ENCODE measurements around the gene HOOK2.
A peak's percentile ranks its signal among the peaks of the same experiment; 100 is the strongest.

HOOK2 gene

DNA sequence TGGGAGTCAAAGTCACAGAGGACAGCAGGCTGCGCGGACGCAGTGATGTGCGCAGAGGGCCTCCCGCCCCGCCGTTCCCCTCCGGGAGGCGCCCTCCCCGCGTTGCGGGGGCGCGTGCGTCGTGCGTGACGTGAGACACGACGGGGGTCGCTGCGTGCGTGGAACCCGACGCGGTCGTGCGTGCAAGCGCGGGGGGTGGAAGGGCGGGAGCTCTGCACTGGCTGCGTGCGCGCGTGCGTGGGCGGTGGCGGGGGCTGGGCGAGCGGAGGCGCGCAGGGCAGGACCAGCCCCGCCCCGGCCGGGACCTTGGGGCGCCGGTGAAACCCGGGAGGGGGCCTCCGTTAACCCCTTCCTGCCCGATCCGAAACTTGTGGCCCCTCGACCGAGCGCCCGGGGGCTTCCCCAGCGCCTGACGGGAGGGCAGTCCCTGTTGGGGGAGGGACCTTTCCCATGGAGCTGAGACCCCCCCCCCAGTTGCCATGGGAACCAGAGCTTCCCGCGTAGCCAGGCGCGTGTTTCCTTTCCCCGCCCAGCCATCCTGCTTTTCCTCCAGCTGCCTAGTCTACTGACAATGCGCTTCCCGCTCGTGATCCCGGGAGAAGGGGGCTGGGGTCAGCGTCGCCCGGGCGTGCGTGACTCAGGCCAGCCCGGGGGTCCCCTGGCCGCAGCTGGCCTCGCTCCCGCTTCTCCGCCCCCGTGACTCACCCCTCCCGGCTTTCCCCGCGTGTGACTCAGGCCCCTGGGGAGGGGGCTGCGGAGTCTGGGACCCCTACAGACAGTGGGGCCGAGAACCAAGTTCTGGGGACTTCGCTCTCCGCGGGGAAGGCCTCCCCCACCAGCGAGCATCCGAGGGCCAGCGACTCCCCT is 7.3 kb upstream of the HOOK2 start:
- DNase-seq = peak; percentile 74 to 75

DNA sequence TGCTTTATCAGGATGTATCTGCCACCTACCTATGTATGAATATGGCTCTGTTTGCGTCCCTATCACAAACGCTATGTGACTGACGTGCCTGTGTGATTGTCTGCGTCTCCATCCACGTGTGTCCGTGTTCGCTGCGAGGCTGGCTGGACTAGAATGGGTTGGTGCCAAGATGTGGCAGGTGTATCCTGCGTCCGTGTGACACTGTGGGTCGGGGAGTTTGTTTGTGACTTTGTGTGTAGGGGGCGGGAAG is 6.7 kb upstream of the HOOK2 start:
- DNase-seq = no peak

DNA sequence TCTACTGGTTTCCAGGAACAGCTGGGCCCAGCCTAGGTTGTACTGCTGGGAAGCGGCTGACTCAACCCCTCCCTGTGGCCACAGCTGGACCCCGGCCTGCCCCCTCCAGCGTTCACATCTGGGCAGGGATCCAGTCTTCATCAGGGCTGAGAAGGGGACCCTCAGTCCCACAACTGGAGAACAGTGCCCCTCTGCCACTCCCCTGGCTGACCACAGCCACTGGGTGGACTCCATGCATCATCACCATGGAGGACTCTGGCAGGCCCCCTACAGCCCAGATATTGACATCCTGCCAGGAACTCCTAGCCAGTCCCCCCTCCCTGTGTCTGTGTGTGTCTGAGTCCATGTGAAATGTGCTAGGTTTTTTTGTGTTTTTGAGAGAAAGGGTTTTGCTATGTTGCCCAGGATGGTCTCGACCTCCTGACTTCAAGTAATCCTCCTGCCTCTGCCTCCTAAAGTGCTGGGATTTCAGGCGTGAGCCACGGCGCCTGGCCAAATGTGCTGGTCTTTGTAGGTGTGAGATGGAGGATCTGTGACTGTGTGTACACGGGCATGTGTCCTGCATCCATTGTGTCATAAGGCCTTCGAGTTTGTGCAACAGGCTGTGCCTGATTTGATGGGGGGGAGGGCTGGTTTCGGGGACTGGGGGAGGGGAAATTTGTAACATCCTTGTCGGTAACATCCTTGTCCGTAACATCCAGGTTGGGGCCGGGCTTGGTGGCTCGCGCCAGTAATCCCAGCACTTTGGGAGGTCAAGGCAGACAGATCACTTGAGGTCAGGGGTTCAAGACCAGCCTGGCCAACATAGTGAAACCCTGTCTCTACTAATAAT is 4.0 kb upstream of the HOOK2 start:
- DNase-seq = no peak

DNA sequence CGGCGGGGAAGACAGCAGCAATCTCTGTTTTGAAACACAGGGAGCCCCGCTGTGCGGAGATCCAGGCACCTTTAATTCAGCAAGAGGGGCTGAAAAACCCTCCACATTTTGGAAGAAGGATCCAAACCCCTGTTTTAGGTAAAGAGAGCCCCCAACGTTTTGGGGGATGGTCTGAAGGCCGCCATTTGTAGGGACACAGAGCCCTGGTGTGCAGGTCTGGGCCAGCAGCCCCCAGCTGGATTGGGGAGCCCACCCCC is 3.5 kb upstream of the HOOK2 start:
- DNase-seq = no peak

DNA sequence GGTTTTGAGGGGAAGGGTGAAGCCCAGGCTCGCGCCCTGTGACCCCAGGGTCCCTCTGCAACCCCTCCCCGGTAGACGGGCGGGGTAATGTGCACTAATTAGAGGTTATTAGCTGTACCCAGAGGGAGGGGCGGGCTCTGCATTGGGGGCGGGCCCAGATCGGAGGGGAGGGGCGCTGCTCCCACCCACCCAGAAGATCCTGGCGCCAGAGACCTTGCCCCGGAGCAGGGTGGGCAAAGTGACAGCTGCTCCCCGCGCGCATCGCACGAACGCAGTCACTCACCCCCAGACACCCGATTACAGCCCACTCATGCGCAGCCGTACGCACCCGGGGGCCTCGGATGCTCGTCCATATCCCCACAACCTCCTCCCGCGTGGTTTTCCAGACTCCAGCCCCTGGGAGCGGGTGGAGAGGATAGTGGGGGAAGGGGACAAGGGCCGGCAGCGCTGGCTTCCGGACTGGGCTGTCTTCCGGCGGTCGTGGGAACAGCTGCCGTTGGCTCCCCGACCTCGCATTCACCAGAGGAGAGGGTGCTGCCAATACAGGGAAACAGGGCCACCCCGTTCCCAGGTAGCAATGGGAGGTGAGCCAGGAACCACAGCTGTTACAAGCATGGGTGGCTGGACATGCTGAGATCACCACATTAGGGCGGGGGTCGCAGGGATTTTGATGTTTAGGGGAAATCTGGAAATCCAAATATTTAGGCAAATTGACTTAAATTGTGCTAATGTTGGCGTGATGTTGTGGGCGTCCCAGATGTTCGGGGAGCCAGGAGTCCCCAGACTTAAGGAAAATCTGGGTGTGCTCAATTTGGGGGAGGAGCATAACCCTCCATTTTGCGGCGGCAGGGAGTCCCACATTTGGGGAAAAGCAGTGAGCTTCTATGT is 2.9 kb upstream of the HOOK2 start:
- DNase-seq = peak in 1 of 2 donors; percentile 55

DNA sequence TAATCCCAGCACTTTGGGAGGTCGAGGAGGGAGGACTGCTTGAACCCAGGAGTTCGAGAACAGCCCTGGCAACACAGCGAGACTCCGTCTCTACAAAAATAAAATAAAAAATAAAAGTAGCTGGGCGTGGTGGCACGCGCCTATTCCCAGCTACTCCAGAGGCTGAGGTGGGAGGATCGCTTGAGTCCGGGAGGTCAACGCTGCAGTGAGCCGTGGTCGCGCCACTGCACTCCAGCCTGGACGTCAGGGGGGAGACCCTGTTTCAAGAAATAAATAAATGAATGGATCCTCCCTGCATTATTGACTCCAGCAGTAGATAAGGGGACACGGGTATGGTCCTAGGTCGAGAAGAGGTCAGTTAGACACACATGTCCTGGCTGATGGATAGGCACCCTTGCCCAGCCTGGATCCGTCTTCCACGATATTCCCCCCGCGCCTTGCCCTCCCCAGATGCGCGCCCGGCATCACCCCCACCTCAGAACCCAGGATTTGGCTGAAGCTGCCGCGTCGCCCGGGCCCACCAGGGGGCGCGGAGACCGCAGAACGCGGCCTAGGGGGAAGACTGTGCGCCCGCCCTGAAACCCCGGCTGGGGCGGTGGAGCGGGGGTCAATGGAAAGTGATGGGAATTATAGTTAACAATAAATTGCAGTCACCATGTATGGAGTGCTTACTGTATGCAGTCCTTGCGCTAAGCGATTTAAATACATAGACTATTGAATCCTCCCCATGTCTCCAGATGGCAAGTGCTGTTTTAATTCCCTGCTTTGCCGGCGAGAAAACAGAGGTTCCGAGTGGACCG is 2.1 kb upstream of the HOOK2 start:
- peak; percentile 51 to 73 for DNase-seq

DNA sequence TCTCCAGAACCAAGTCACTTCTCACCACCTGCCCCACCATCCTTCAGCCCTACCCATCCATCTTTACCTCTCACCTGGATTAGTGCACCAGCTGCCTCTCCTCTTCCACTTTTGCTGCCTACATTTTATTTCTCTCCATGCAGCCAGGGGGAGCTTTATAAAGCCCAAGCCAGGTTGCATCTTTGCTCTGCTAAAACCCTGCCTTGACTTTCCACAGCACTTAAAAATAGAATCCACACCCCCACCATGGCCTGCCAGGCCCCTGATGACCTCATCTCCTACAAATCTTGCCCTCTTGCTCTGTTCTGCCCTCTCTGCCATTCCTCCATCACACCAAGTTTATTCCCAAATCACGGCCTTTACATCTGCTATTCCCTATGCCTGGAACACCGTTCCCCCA is 1.8 kb downstream of the HOOK2 start:
- DNase-seq = no peak

DNA sequence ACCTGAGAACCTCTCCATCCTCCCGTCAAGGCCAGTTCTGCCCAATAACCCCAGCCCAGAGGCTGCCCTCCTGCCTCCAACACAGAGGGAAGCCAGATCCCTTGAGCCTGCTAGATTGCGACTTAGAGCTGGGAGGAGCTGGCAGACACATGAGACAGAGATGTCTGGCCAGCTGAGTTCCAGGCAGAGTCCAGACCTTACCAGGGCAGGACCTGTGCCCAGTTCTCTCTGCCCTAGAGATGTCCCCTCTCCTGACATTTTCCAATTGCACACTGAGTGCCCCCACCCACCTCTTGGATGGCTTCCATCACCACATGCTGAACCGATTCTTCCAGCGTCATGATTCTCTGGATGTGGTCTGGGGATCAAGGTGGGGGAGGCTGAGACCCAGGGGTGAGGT is 3.0 kb downstream of the HOOK2 start:
- no peak for DNase-seq

DNA sequence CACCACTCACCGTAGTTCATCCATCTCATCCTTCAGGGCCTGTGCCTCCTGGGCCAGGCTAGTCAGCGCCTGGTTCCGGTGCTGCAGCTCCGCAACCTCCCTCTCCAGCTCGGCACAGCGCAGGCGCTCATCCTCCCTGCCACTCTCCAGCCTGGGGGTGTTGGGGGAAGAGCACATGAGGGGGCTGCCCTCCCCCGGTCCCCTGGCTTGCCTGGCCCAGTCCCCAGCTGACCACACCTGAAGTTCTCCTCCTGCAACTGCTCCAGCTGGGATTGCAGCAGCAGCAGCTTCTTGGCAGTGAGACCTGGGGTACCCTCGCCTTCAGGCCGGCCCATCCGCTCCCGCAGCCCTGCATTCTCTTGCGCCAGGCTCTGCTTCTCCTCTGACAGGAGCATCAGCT is 4.4 kb downstream of the HOOK2 start:
- DNase-seq = no peak

DNA sequence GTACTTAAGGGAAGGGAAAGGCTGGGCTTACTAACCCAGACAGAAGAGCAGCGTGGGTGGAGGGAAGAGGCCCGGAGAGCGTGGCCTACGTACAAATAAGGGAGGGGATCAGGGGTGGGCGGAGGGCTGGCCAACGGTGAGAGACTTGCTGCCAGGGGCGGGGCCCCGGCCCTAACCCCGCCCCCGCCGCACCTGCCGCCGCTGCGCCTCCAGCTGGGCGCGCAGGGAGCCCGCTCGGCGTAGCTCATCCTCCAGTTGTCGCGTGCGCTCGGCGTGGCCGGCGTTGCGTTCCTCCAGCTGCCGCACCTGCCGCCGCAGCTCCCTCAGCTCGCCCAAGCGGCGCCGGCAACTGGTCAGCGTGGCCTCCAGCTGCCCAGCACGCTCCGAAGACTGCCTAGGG is 5.7 kb downstream of the HOOK2 start:
- no peak for DNase-seq

DNA sequence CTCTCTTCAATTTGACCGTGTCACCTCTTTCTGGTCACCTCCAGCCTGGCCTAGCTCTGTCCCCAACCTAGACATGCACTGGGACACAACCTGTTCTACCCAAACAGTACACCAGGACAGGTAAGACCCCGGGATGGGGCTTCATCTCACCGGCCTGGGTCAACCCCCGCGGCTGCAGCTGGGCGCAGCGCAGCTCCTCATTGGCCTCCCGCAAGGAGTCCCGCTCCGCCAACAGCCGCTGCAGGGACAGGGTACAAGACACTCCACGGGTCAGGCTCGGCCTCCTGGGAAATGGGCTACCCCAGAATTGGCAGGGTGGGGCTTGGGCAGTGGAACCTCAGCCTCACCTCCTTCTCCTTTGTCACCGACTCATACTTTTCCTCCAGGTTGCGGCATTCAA is 7.7 kb downstream of the HOOK2 start:
- DNase-seq = no peak

DNA sequence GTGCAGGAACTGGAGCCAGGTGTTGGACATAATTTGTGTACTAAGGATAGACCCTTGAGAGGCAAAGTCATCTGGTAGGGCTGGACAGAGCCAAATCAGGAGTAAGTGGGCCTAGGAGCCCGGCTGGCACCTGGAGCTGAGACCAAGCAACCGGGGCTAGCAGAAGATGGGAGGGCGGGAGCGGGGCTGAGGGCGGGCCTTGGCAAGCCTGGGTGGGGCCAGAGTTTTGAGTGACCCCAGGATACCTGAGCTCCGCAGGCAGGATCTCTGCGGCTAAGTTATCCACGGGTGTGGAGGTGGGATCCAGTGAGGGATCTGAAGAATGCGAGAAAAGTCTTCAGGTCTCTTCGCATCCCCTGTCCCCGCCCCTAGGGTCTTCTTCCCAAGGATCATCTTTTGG is 8.2 kb downstream of the HOOK2 start:
- no peak for DNase-seq

DNA sequence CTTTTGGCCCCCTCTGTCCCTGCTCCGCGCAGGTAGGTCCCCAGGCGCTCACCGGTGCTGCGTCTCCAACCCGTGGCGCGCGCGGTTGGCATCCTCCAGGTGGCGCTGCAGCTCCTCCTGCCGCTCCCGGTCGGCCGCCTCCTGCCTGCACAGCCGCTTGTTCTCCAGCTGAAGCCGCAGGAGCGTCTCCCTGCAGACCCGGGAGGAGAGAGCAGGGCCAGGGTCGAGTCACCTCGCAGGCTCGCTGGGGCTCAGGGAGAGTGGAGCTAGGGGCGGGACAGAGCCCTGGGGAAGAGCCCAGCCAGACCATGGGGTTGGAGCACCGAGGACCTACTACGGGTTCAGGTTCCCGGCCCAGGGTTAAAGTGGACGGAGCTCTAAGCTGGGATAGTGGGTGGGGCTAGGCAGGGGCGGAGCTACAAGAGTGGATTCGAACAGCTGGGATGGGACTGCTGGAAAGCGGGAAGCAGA is 9.3 kb downstream of the HOOK2 start:
- peak; percentile 60 to 70 for DNase-seq

DNA sequence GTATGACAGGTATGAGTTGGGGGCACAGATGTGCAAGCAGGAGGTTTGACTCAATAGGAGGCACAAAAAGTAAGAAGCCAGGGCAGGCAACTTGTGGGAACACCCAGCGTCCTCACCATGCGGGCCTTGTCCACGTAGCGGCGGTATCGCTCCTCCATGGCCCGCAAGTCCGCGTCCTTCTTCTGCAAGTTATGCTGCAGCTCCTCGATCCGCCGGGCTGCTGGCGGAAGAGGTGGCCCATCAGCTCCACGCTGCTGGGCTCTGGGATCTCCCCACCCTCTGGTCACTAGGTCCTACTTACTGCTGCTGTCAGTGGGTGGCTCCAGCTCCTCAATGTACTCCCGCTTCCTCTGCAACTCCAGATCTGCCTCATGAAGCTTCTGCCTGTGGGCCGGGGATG is 10.7 kb downstream of the HOOK2 start:
- no peak for DNase-seq

DNA sequence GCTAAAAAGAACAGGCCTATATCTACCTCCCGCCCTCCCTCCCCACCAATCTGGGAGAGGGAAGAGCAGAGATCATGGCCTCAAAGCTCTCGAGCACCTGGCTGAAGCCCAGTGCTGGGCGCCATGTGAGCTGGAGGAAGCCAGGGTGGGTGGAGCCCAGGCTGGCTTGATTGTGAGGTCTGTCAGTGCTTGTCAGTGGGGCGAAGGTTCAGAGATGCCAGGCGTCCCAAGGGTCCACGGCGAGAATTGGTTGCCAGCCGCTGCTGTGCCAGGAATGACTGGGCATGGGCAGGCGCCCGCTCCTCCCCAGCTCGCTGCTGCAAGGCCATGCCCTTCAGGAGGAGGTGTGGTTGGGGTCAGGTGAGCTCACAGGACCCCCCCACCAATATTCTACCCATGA is 12.3 kb downstream of the HOOK2 start:
- DNase-seq = no peak

DNA sequence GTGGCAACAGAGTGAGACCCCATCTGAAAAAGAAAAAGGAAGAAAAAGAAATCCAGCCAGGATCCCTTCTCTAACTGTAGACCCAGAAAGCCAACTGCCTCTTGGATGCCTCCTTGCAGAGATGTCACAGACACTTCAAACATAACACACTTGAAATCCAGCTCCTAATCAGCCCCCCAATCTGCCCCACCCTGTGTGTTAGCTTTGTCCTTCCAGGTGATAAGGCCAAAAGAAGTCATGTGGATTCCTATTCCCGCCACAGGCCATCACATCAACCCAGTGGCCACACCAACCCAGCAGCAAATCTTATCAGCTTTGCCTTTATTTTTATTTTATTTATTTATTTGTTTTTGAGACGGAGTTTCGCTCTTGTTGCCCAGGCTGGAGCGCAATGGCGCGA is 15.7 kb downstream of the HOOK2 start:
- DNase-seq = no peak

DNA sequence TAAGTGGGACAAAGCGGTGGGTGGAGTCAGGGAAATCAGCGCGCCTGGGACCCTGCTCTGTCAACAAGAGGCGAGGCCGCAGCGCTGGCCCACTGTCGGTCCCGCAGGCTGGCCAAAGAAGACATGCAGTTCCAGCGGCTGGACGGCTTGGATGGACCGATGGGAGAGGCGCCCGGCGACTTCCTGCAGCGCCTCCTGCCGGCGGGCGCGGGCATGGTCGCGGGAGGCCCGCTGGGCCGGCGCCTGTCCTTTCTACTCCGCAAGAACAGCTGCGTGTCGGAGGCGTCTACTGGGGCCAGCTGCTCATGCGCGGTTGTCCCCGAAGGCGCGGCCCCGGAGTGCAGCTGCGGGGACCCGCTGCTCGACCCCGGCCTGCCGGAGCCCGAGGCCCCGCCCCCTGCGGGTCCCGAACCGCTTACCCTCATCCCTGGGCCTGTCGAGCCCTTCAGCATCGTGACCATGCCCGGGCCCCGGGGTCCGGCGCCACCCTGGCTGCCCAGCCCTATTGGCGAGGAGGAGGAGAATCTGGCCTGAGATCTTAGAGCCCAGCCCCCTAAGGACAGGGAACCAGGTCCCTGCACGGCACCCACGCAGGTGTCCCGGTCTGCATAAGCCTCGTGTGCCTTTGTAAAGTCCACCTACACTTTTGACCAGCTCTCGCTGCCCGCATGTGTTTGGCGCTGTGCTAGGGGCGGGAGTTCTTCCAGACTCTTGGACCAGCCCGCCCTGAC is 17.6 kb downstream of the HOOK2 start:
- peak in 1 of 2 donors; percentile 2 for DNase-seq

DNA sequence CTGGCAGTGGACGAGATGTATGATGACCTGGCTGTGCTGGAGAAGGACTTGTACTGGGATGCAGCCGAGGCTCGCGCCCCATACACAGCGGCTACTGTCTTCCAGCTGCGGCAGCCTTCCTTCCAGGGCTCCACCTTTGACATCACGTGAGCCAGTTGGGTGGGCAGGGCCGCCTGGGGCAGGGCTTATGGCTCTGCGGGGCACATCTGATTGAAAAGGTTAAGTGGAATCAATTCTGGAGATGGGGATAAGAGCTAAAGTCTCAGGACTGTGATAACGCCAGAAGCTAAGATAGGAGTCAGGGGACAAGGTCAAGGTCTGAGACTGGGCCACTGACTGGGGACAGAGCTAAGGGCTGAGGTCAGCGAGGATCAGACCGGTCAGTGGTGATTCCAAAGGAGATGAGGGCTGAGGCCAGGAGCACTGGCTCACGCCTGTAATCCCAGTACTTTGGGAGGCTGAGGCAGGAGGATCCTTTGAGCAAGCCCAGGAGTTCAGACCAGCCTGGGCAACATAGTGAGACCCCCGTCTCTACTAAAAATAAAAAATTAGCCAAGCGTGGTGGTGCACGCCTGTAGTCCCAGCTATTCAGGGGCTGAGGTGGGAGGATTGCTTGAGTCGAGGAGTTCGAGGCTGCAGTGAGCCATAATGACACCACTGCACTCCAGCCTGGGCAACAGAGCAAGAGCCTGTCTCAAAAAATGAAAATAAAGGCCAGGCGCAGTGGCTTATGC is 19.0 kb downstream of the HOOK2 start:
- no peak for DNase-seq

DNA sequence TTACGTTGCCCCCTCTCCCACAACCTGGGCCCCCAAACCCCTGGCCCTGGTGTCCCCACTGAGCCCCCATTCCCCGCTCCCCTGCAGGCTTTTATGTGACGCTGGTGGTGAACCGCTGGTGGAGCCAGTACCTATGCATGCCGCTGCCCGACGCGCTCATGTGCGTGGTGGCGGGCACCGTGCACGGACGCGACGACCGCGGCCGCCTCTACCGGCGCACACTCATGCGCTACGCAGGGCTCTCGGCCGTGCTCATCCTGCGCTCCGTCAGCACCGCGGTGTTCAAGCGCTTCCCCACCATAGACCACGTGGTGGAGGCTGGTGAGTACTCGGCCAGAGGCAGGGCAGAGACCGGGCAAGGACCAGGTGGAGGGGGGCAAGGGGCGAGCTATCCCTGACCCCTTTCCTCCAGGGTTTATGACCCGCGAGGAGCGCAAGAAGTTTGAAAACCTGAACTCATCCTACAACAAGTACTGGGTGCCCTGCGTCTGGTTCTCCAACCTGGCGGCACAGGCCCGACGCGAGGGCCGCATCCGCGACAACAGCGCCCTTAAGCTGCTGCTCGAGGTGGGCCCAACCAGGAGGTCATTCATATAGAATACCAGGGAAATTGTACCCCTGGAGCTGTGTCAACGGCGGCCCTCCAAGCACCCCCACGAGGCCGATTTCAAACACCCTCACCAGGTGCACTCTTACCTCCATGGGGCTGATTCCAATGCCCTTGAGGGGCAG is 20.7 kb downstream of the HOOK2 start:
- no peak for DNase-seq

DNA sequence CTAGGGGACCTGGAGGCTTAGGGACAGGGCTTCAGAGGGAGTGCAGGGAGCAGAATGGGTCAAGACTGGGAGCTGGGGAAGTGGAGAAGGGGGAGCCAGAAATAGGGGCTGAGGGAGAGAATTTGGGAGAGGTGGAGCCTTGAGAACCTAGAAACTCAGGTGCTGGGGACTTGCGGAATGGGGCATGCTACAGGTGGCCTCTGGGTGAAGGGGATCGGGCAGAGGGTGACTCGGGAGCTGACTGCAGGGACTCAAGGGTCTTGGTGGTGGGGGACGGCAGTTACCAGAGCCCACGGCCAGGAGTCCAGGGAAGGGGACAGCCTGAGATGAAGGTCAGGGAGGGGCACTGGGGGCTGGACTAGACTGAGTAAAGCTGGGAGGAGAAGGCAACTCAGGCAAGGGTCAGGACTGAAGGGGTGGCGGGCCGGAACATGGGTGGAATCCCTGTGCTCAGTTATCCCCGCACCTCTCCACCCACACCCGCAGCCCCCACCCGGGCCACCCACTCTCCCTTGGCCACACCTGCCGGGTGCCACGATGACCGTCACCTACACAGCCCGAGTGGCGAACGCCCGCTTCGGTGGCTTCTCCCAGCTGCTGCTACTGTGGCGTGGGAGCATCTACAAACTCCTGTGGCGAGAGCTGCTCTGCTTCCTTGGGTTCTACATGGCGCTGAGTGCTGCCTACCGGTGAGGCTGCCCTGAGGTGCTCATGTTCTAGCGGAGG is 23.1 kb downstream of the HOOK2 start:
- DNase-seq = no peak

All from hippocampal formation (tissue), 2 donors.